Measurements from ENCODE around the gene A4GALT.

DNA sequence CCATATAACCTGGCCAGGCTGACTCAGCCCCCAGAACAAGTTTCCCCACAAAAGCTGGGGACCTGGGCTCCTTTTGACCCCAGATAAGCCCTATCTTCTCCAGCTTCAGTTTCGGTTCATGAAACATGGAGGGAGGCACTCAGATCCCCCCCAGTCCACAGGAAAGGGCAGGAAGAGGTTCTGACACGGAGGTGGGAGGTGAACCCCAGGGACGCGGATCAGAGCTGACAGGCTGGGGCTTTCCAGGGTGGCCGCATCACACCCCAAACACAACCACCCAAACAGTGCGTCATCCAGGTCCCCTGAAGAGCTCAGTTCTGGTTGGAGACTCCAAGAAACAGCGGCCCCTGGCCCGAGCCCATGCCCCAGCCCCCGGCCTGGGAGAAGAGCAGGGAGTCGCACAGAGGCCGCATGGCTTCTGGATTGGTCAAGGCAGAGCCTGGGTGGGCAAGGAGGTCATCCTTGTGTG lies 44.3 kb upstream of the A4GALT start:
- TF ChIP-seq EZH2 (IDR thresholded peaks at IDR 0.05; ENCODE audit: insufficient read depth, poor library complexity, severe bottlenecking) (no peak), EZH2phosphoT487 (IDR thresholded peaks at IDR 0.05; ENCODE audit: insufficient read depth, low read depth) (no peak)
